GM06990 (cell line): ENCODE measurements around the gene TREM1.

Source experiments
- DNase-seq: peaks from one replicate; pipeline ENCODE4 v3.0.0-alpha.2; 2011; ENCODE audit not compliant: insufficient read length; ENCODE audit errors: extremely low read depth
- H3K27me3 ChIP-seq: replicated peaks from 2 replicates; pipeline ENCODE4 v1.6.0; 2011; ENCODE audit warnings: low read length; ENCODE audit not compliant: control insufficient read depth, insufficient read depth
- H3K36me3 ChIP-seq: 2 replicates; pipeline ENCODE4 v1.5.1; 2011; ENCODE audit warnings: low read length; ENCODE audit not compliant: control insufficient read depth, insufficient read depth
- H3K4me3 ChIP-seq: replicated peaks from 2 replicates; pipeline ENCODE4 v1.5.1; 2011; ENCODE audit warnings: low read depth, mild to moderate bottlenecking, control low read depth, low read length
- TF ChIP-seq, protein P1 (sequence below): IDR thresholded peaks from 2 replicates; pipeline ENCODE4 v1.5.1; 2011; ENCODE audit warnings: low read length, control low read depth, mild to moderate bottlenecking, inconsistent platforms; ENCODE audit not compliant: insufficient read depth, poor library complexity, severe bottlenecking

The TREM1 gene

DNA sequence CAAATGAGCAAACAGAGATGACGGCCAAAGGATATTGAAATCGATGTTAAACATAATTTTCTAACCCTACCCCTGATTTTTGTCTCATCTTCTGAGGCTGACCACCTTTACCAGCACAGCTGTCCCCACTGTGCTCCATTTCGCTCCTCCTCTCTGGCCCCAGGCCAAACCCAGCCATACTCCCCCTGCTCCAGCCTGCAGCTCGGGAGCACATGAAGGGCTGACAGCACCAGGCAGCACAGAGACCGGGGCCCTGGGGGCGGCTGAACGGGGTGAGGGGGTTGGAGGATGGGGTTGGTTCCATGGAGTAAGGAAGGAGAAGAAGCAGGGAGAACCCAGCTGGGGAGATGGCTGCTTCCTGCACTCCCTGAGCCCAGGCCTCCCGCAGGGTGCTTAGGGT is 45.8 kb upstream of the TREM1 start:
- no peaks in the 10 kb centered on the region for H3K27me3 ChIP-seq
- DNase-seq = no peak
- no peak overlapping the region for H3K4me3 ChIP-seq
- TF ChIP-seq, protein P1, sequence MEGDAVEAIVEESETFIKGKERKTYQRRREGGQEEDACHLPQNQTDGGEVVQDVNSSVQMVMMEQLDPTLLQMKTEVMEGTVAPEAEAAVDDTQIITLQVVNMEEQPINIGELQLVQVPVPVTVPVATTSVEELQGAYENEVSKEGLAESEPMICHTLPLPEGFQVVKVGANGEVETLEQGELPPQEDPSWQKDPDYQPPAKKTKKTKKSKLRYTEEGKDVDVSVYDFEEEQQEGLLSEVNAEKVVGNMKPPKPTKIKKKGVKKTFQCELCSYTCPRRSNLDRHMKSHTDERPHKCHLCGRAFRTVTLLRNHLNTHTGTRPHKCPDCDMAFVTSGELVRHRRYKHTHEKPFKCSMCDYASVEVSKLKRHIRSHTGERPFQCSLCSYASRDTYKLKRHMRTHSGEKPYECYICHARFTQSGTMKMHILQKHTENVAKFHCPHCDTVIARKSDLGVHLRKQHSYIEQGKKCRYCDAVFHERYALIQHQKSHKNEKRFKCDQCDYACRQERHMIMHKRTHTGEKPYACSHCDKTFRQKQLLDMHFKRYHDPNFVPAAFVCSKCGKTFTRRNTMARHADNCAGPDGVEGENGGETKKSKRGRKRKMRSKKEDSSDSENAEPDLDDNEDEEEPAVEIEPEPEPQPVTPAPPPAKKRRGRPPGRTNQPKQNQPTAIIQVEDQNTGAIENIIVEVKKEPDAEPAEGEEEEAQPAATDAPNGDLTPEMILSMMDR = no peak
- H3K36me3 ChIP-seq = no peaks in the 10 kb centered on the region

DNA sequence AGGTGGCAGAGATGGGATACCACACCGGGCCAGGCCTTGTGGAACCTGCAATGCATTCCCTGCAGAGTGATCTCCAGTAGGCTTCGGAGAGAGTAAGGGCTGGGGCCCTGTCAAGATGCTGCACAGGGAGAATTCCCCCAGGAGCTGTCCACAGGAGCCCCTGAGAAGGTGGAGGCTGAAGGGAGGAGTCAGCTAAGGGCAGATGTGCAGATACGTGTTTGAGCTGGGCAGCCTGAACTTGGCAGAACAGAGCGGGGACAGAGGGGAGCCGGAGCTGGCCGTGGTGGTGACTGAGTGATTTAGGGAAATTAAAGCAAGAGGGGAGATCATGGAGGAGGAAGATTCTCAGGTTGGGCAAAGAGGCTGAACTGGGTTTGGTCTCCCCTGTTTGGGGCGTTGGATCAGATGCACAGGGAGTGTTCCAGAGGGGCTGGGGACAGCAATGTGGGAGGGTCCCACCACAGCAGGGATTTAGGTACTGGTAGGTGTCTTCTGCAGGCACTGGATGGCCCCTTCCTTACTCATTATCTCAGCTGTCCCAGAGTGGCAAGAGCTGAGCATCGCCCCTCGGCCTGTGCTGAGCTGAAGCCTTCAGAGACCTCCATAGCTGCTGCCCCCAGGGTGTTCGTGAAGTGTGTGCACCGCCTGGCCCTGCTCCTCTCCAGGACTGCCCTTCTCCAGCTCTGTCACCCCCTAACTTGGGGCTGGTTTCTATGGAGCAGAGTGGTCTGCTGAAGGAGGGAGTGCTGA is 45.1 kb upstream of the TREM1 start:
- TF ChIP-seq, protein P1 = no peak
- no peak overlapping the region for H3K4me3 ChIP-seq
- no peaks in the 10 kb centered on the region for H3K27me3 ChIP-seq
- H3K36me3 ChIP-seq = no peaks in the 10 kb centered on the region
- DNase-seq = no peak

DNA sequence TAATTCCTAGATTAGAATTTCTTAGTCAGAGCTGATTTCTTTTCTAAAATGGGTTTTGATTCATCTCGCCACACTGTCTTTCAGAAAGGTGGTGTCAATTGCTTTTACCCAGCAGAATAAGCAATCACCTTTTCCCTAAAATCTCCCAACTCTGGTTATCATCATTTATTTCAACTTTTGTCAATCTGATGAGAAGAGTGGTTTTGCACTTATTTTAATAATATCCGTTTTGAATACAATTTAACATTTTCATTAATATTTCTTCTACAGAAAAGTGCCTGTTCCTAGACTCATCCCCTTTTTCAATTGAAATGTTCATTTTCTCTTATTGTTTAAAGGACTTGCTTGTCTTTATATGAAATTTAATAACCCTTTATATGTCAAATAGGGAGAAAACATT is 40.7 kb upstream of the TREM1 start:
- Histone ChIP-seq H3K27me3 (no peaks in the 10 kb centered on the region), H3K4me3 (no peak overlapping the region), H3K36me3 (no peaks in the 10 kb centered on the region)
- DNase-seq = no peak
- TF ChIP-seq, protein P1 = no peak

DNA sequence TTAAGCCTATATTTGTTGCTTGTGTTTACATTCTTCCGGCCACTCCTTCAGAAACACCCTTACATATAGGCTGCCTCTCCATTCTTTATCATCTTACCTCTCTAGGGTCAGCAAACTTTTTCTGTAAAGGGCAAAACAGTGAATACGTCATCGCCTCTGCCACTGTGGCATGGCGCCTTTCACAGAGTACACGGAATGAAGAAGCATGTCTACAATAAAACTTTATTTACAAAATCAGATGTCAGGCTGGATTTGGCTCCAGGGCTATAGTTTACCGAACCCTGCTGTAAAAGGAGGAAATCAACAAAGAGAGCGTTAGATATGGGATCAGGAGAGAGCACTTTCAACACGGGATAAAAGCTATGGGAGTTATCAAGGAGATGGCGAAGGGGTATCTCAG is 39.6 kb upstream of the TREM1 start:
- Histone ChIP-seq H3K4me3 (no peak overlapping the region), H3K36me3 (no peaks in the 10 kb centered on the region), H3K27me3 (no peaks in the 10 kb centered on the region)
- TF ChIP-seq, protein P1 = no peak
- DNase-seq = no peak

DNA sequence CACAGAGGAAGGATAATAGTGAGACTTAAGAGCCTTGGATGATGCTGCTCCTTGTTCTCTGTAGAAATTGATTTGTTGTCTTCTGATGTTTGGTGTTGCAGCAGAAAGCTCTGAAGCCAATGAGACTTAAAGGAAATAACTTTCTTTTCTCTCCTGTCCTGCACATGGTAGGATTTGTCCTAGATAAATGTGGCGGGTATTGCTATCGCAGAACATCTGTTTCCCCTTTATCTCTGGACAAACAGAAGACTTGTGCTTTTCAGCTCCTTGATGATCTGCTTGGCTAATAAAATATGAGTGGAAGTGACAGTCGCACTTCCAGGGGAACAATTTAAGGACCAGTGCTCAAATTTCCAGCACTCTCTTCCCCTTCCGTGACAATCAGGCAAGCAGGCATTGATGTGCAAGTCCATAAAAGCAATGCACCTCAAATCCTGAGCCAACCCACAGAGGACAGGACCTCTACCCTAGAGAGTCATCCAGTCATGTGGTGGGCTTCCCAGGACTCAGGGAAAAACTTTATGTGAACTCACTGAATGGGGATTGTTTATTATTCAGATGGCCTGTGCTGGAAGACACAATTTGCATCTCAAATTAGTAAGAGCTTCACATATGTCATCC is 39.1 kb upstream of the TREM1 start:
- Histone ChIP-seq H3K4me3 (no peak overlapping the region), H3K36me3 (no peaks in the 10 kb centered on the region), H3K27me3 (no peaks in the 10 kb centered on the region)
- TF ChIP-seq, protein P1 = no peak
- DNase-seq = no peak
